HCT116 (cell line): ENCODE data around the gene TAF11L2. TPM values are rescaled to one million over a fixed set of nuclear protein-coding genes. Genes with fewer than 3 reads are reported as not detected.

ENCODE experiments used
- ATAC-seq: fragments of 200-7000 bp; cut with Tn5 transposase; 2 replicates; pipeline ENCODE4 v1.9.1; 2020; ENCODE audit warnings: mild to moderate bottlenecking, moderate library complexity
- BruUV-seq: library from RNA; stranded (reverse); fragments of 400-500 nt; replicated peaks from 2 replicates; lab custom pipeline; 2021; lab: Mats Ljungman, UMichigan
- CTCF ChIA-PET: fragments of 300-600 bp; sonication (Branson Sonifier 250); formaldehyde crosslinking; loops from one replicate; lab custom pipeline; 2021; ENCODE audit warnings: antibody characterized with exemption; lab: Charles Lee
- POLR2A ChIA-PET: fragments of 300-600, 350-600 bp; sonication (Branson Sonifier 250); formaldehyde crosslinking; loops from one replicate; lab custom pipeline; 2021; ENCODE audit warnings: antibody characterized with exemption; lab: Charles Lee
- RAD21 ChIA-PET, 2 experiments: fragments of 300-600 bp; sonication (Branson Sonifier 250); formaldehyde crosslinking; loops; one replicate each; lab custom pipeline; 2023; ENCODE audit warnings: low total read pairs in 2 of 2; ENCODE audit not compliant: uncharacterized antibody in 2 of 2, unreplicated experiment in 2 of 2, low non-redundant PET in 1 of 2; lab: Charles Lee
- DNase-seq: peaks from one replicate; pipeline ENCODE4 v3.0.0-alpha.2; 2010; ENCODE audit warnings: low read depth, low spot score
- H2AFZ ChIP-seq: fragments of 200-600 bp; shearing (Covaris generic), sonication (generic); 2 replicates; pipeline ENCODE4 v1.6.1; 2017; ENCODE audit warnings: low read depth, mixed run types, mixed read lengths, antibody characterized with exemption, low read length; ENCODE audit not compliant: poor library complexity, severe bottlenecking
- H3K27ac ChIP-seq: 2 replicates; pipeline ENCODE4 v1.5.1; 2012; ENCODE audit warnings: low read depth, low read length
- H3K27me3 ChIP-seq: fragments of 200-600 bp; sonication (generic); 2 replicates; pipeline ENCODE4 v1.6.1; 2016; ENCODE audit warnings: mixed run types, low read length, mixed read lengths; ENCODE audit not compliant: insufficient read depth
- H3K36me3 ChIP-seq, 2 experiments: fragments of 200-500 bp in 1 of 2; fragments of 200-600 bp in 1 of 2; sonication (Bioruptor generic) in 1 of 2; sonication (generic) in 1 of 2; 2 replicates each; pipeline versions ENCODE4 v1.5.1 to v1.6.1; 2014 to 2016; ENCODE audit warnings: low read length in 2 of 2, inconsistent platforms in 1 of 2, mixed read lengths in 1 of 2, mixed run types in 1 of 2; ENCODE audit not compliant: insufficient read depth in 2 of 2, control insufficient read depth in 1 of 2
- H3K4me1 ChIP-seq, 2 experiments: fragments of 200-600 bp in 1 of 2; sonication (generic) in 1 of 2; 2 replicates each; pipeline versions ENCODE4 v1.5.1 to v1.6.1; 2012 to 2017; ENCODE audit warnings: low read length in 2 of 2, inconsistent platforms in 1 of 2, mild to moderate bottlenecking in 1 of 2, mixed read lengths in 1 of 2, mixed run types in 1 of 2, moderate library complexity in 1 of 2; ENCODE audit not compliant: insufficient read depth in 2 of 2, control insufficient read depth in 1 of 2
- H3K4me2 ChIP-seq: fragments of 200-600 bp; sonication (generic); 2 replicates; pipeline ENCODE4 v1.6.1; 2017; ENCODE audit warnings: mixed run types, low read length, mixed read lengths
- H3K4me3 ChIP-seq, 2 experiments: fragments of 200-600 bp in 1 of 2; sonication (generic) in 1 of 2; replicated peaks in 1 of 2; 2 replicates each; pipeline ENCODE4 v1.5.1; 2011 to 2016; ENCODE audit warnings: low read length in 2 of 2, control low read depth in 1 of 2, low read depth in 1 of 2, mild to moderate bottlenecking in 1 of 2, mixed read lengths in 1 of 2, mixed run types in 1 of 2
- H3K79me2 ChIP-seq: fragments of 200-600 bp; sonication (generic); 2 replicates; pipeline ENCODE4 v1.6.1; 2017; ENCODE audit warnings: mild to moderate bottlenecking, mixed run types, low read length, moderate library complexity, mixed read lengths; ENCODE audit not compliant: insufficient read depth
- H3K9ac ChIP-seq: fragments of 200-600 bp; sonication (generic); 2 replicates; pipeline ENCODE4 v1.6.1; 2016; ENCODE audit warnings: low read length, mixed read lengths
- H3K9me2 ChIP-seq: fragments of 200-600 bp; sonication (generic), shearing (Covaris generic); 2 replicates; pipeline ENCODE4 v1.6.1; 2017; ENCODE audit warnings: mixed run types, mild to moderate bottlenecking, moderate library complexity; ENCODE audit not compliant: insufficient read depth
- H3K9me3 ChIP-seq, 2 experiments: fragments of 200-500 bp in 1 of 2; fragments of 200-600 bp in 1 of 2; sonication (Bioruptor generic) in 1 of 2; sonication (generic) in 1 of 2; 2 replicates each; pipeline ENCODE4 v1.6.1; 2014 to 2017; ENCODE audit warnings: low read length in 2 of 2, mixed read lengths in 2 of 2, inconsistent platforms in 1 of 2, low read depth in 1 of 2, mild to moderate bottlenecking in 1 of 2, mixed run types in 1 of 2, moderate library complexity in 1 of 2; ENCODE audit not compliant: control insufficient read depth in 1 of 2, insufficient read depth in 1 of 2
- H4K20me1 ChIP-seq: fragments of 200-600 bp; sonication (generic), shearing (Covaris generic); 2 replicates; pipeline ENCODE4 v1.6.1; 2017; ENCODE audit warnings: mixed run types, mild to moderate bottlenecking, moderate library complexity; ENCODE audit not compliant: insufficient read depth
- CBX3 ChIP-seq: IDR thresholded peaks from 2 replicates; pipeline ENCODE4 v1.6.1; 2012; ENCODE audit warnings: low read depth
- EGR1 ChIP-seq: IDR thresholded peaks from 2 replicates; pipeline ENCODE4 v1.6.1; 2012; ENCODE audit warnings: low read depth
- EZH2 ChIP-seq: fragments of 200-600 bp; sonication (generic); IDR thresholded peaks from 2 replicates; pipeline ENCODE4 v1.6.1; 2017; ENCODE audit warnings: antibody characterized with exemption, mixed run types
- EZH2phosphoT487 ChIP-seq: fragments of 200-600 bp; IDR thresholded peaks from 2 replicates; pipeline ENCODE4 v1.6.1; 2018; ENCODE audit warnings: antibody characterized with exemption, borderline replicate concordance
- FOSL1 ChIP-seq: IDR thresholded peaks from 2 replicates; pipeline ENCODE4 v1.6.1; 2012; ENCODE audit warnings: low read depth
- JUND ChIP-seq: IDR thresholded peaks from 2 replicates; pipeline ENCODE4 v1.6.1; 2012
- MAX ChIP-seq: IDR thresholded peaks from 2 replicates; pipeline ENCODE4 v1.6.1; 2012
- POLR2A ChIP-seq: IDR thresholded peaks from 2 replicates; pipeline ENCODE4 v1.7.0; 2011; ENCODE audit warnings: borderline replicate concordance; ENCODE audit not compliant: insufficient read depth, insufficient read length; ENCODE audit errors: extremely low read depth
- POLR2AphosphoS5 ChIP-seq: IDR thresholded peaks from 2 replicates; pipeline ENCODE4 v1.6.1; 2011; ENCODE audit warnings: mild to moderate bottlenecking, low read depth, low read length, moderate library complexity
- SIN3A ChIP-seq: IDR thresholded peaks from 2 replicates; pipeline ENCODE4 v1.6.1; 2012; ENCODE audit warnings: low read depth
- SP1 ChIP-seq: IDR thresholded peaks from 2 replicates; pipeline ENCODE4 v1.6.1; 2012; ENCODE audit warnings: low read depth
- SRF ChIP-seq: IDR thresholded peaks from 2 replicates; pipeline ENCODE4 v1.6.1; 2012; ENCODE audit warnings: low read depth
- TCF7L2 ChIP-seq: IDR thresholded peaks from 2 replicates; pipeline ENCODE4 v1.7.0; 2011; ENCODE audit warnings: borderline replicate concordance, inconsistent platforms; ENCODE audit not compliant: insufficient read depth, insufficient read length; ENCODE audit errors: extremely low read depth
- YY1 ChIP-seq: IDR thresholded peaks from 2 replicates; pipeline ENCODE4 v1.6.1; 2011; ENCODE audit warnings: low read length, low read depth, moderate library complexity, mild to moderate bottlenecking; ENCODE audit not compliant: insufficient replicate concordance; ENCODE audit errors: extremely low read depth
- ZBTB33 ChIP-seq: IDR thresholded peaks from 2 replicates; pipeline ENCODE4 v1.6.1; 2011; ENCODE audit warnings: mild to moderate bottlenecking, low read length, moderate library complexity; ENCODE audit not compliant: insufficient replicate concordance; ENCODE audit errors: extremely low read depth
- ZFX ChIP-seq: fragments of 450-650 bp; IDR thresholded peaks from 2 replicates; pipeline ENCODE4 v1.6.1; 2017
- ZNF274 ChIP-seq: fragments of 200-500 bp; sonication (Bioruptor generic); IDR thresholded peaks from 2 replicates; pipeline ENCODE4 v1.6.1; 2014; ENCODE audit warnings: mild to moderate bottlenecking, low read depth, low read length, inconsistent platforms
- intact Hi-C: fragments of 100-400 bp; cut with micrococcal nuclease; formaldehyde crosslinking; loops from 2 replicates; pipeline ENCODE4 v1.10.0; 2022
- total RNA-seq: library from RNA; stranded (reverse); gene quantifications from one replicate; pipeline ENCODE4 v1.2.1, GENCODE V29; 2021; ENCODE audit not compliant: unreplicated experiment
- TF ChIP-seq, protein P1 (sequence below): IDR thresholded peaks from 2 replicates; pipeline ENCODE4 v1.6.1; 2012

The TAF11L2 gene
- total RNA-seq, 1 experiment from 2014 or later = not detected

- Histone ChIP-seq H4K20me1 (no peaks in the 10 kb centered on the region), H3K27me3 (no peaks in the 10 kb centered on the region), H3K36me3 (no peaks in the 10 kb centered on the region), H3K4me3 (no peak overlapping the region), H3K4me1 (no peaks in the 10 kb centered on the region), H3K4me2 (no peak overlapping the region), H2AFZ (no peak overlapping the region), H3K9ac (no peak overlapping the region), H3K27ac (no peak overlapping the region), H3K79me2 (no peaks in the 10 kb centered on the region), H3K9me2 (no peaks in the 10 kb centered on the region), H3K9me3 (no peaks in the 10 kb centered on the region; a peak in 1 of 4 replicates)
- intact Hi-C loops = no loop called here
- ChIA-PET POLR2A (interaction anchor here (0.6 kb wide), 1 partner anchor 15 kb away, joined by 4 read pairs; no protein-coding TSS in a partner anchor), CTCF (no interaction called here), RAD21 (no interaction called here)
- DNase-seq (no peak), ATAC-seq (no peak)
- BruUV-seq = no TSS peak
- no peak for TF ChIP-seq MAX
- TF ChIP-seq JUND = no peak
- no peak for TF ChIP-seq SIN3A
- no peak for TF ChIP-seq YY1
- TF ChIP-seq, protein P1, sequence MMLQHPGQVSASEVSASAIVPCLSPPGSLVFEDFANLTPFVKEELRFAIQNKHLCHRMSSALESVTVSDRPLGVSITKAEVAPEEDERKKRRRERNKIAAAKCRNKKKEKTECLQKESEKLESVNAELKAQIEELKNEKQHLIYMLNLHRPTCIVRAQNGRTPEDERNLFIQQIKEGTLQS = no peak
These were observed 21.0 kb upstream of the TAF11L2 start for GRCh38 chr5:17477043-17477442.

GRCh38 chr5:17477573-17478265 lies 20.3 kb upstream of the TAF11L2 start:
- Histone ChIP-seq H4K20me1 (no peaks in the 10 kb centered on the region), H3K9me2 (no peaks in the 10 kb centered on the region), H3K27ac (no peak overlapping the region), H3K9ac (no peak overlapping the region), H3K4me1 (no peaks in the 10 kb centered on the region), H2AFZ (no peak overlapping the region), H3K4me3 (no peak overlapping the region), H3K9me3 (no peaks in the 10 kb centered on the region; a peak in 1 of 4 replicates), H3K4me2 (no peak overlapping the region), H3K79me2 (no peaks in the 10 kb centered on the region), H3K27me3 (no peaks in the 10 kb centered on the region), H3K36me3 (no peaks in the 10 kb centered on the region)
- intact Hi-C loops = no loop called here
- ATAC-seq (no peak), DNase-seq (no peak)
- ChIA-PET RAD21 (no interaction called here), CTCF (no interaction called here), POLR2A (no interaction called here)
- no peak for TF ChIP-seq SIN3A
- TF ChIP-seq ZFX = no peak
- TF ChIP-seq, protein P1 = no peak
- TF ChIP-seq POLR2AphosphoS5 = no peak
- no peak for TF ChIP-seq FOSL1
- TF ChIP-seq TCF7L2 = no peak
- TF ChIP-seq ZNF274 = no peak
- TF ChIP-seq ZBTB33 = no peak
- no peak for TF ChIP-seq MAX
- no peak for TF ChIP-seq EGR1
- TF ChIP-seq CBX3 = no peak
- no peak for TF ChIP-seq EZH2phosphoT487
- TF ChIP-seq POLR2A = no peak
- no peak for TF ChIP-seq SRF
- TF ChIP-seq JUND = no peak
- TF ChIP-seq YY1 = no peak
- no peak for TF ChIP-seq SP1
- no peak for TF ChIP-seq EZH2
- BruUV-seq = no TSS peak
